ENCODE data around the gene KRT34.

DNA sequence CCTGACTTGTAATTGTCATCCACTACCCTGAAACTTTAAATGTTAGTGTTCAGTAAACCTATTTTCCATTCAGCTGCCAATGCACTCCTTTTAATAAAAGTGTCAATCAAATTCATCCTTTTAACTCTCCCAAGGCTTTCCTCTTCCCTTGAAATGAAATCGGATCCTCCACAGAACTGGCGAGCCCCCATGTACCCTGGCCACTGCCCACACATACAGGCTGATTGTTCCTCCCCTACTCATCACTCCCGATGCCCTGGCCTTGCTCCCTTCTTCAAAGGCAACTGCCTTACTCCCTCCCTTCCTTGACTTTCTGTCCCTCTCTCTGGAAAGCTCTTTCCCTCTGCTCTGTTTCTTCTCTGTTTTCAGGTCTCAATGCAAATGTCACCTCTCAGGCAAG, 39.1 kb downstream of the KRT34 start:
- TF ChIP-seq EZH2phosphoT487 (conservative IDR thresholded peaks at IDR 0.05; ENCODE audit: low read length), result no peak
- TF ChIP-seq, protein P1, sequence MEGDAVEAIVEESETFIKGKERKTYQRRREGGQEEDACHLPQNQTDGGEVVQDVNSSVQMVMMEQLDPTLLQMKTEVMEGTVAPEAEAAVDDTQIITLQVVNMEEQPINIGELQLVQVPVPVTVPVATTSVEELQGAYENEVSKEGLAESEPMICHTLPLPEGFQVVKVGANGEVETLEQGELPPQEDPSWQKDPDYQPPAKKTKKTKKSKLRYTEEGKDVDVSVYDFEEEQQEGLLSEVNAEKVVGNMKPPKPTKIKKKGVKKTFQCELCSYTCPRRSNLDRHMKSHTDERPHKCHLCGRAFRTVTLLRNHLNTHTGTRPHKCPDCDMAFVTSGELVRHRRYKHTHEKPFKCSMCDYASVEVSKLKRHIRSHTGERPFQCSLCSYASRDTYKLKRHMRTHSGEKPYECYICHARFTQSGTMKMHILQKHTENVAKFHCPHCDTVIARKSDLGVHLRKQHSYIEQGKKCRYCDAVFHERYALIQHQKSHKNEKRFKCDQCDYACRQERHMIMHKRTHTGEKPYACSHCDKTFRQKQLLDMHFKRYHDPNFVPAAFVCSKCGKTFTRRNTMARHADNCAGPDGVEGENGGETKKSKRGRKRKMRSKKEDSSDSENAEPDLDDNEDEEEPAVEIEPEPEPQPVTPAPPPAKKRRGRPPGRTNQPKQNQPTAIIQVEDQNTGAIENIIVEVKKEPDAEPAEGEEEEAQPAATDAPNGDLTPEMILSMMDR (IDR thresholded peaks at IDR 0.05; ENCODE audit: insufficient read depth, low read length, poor library complexity, severe bottlenecking), result no peak
